Breast epithelium (tissue), 4 donors: ENCODE results near the gene FAM216B. TPM values are rescaled to one million over a fixed set of nuclear protein-coding genes. Genes with fewer than 3 reads are reported as not detected.

Source experiments
- DNase-seq, 2 donors: peaks; one replicate each; pipeline ENCODE4 v3.0.0-alpha.2; 2019; ENCODE audit warnings: low spot score in 2 of 2
- H3K27ac ChIP-seq, 2 donors: fragments of 200-600 bp; sonication (generic) in 1 of 2; one replicate each; pipeline ENCODE4 v1.5.1; 2016 to 2019; ENCODE audit warnings: mild to moderate bottlenecking in 1 of 2
- H3K27me3 ChIP-seq, 2 donors: fragments of 200-600 bp; sonication (generic) in 1 of 2; one replicate each; pipeline versions ENCODE4 v1.5.1 to v1.6.0; 2017 to 2019; ENCODE audit warnings: control low read depth in 1 of 2, mild to moderate bottlenecking in 1 of 2
- H3K36me3 ChIP-seq: fragments of 200-600 bp; one replicate; pipeline ENCODE4 v1.5.1; 2019
- H3K4me1 ChIP-seq, 2 donors: fragments of 200-600 bp; sonication (generic); one replicate each; pipeline ENCODE4 v1.5.1; 2016 to 2019; ENCODE audit warnings: control low read depth in 1 of 2
- H3K4me3 ChIP-seq, 3 donors: fragments of 200-600 bp; sonication (generic); 1 replicate in 2 of 3; 2 replicates in 1 of 3; pipeline ENCODE4 v1.5.1; 2016 to 2019; ENCODE audit warnings: mild to moderate bottlenecking in 3 of 3, moderate library complexity in 2 of 3
- H3K9me3 ChIP-seq, 2 donors: fragments of 200-600 bp; sonication (generic) in 1 of 2; one replicate each; pipeline ENCODE4 v1.5.1; 2016 to 2019; ENCODE audit warnings: control low read depth in 1 of 2
- POLR2A ChIP-seq: fragments of 450-650 bp; IDR thresholded peaks from one replicate; pipeline ENCODE4 v1.6.1; 2016; ENCODE audit warnings: antibody characterized with exemption, mild to moderate bottlenecking, moderate library complexity
- POLR2AphosphoS5 ChIP-seq, 3 donors: sonication (generic); formaldehyde crosslinking; IDR thresholded peaks; one replicate each; pipeline ENCODE4 v1.6.1; 2017; ENCODE audit warnings: antibody characterized with exemption in 3 of 3
- intact Hi-C: fragments of 100-400 bp; cut with DNase I; formaldehyde crosslinking; loops from one replicate; pipeline ENCODE4 v1.15.1; 2023; ENCODE audit warnings: low total_unique reads
- total RNA-seq, 3 donors: library from RNA; depleted of rRNA; stranded (reverse); fragments of >200 nt; gene quantifications; one replicate each; pipeline ENCODE4 v1.1.0, GENCODE V29; 2016
- TF ChIP-seq, protein P1 (sequence below), 3 donors: fragments of 450-650 bp; IDR thresholded peaks; one replicate each; pipeline ENCODE4 v1.5.1; 2016 to 2017; ENCODE audit warnings: antibody characterized with exemption in 3 of 3, mild to moderate bottlenecking in 3 of 3, moderate library complexity in 3 of 3

FAM216B gene
- total RNA-seq, 3 donors from 2014 or later = not detected

DNA sequence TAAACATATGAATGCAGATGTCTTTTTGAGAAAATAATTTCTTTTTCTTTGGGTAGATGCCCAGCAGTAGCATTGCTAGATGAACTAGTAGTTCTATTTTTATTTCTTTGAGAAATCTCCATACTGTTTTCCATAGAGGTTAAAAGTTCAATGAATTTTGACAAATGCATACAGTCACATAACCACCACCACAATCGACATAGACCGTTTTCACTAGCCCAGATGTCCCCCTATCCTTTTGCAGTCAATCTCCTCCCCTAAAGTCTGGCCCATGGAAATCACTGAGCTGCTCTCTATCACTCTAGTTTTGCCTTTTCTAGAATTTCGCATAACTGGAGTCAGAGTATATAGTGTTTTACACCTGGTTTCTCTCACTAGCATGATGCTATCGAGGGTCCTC is 10.8 kb downstream of the FAM216B start:
- TF ChIP-seq, protein P1, sequence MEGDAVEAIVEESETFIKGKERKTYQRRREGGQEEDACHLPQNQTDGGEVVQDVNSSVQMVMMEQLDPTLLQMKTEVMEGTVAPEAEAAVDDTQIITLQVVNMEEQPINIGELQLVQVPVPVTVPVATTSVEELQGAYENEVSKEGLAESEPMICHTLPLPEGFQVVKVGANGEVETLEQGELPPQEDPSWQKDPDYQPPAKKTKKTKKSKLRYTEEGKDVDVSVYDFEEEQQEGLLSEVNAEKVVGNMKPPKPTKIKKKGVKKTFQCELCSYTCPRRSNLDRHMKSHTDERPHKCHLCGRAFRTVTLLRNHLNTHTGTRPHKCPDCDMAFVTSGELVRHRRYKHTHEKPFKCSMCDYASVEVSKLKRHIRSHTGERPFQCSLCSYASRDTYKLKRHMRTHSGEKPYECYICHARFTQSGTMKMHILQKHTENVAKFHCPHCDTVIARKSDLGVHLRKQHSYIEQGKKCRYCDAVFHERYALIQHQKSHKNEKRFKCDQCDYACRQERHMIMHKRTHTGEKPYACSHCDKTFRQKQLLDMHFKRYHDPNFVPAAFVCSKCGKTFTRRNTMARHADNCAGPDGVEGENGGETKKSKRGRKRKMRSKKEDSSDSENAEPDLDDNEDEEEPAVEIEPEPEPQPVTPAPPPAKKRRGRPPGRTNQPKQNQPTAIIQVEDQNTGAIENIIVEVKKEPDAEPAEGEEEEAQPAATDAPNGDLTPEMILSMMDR (IDR thresholded peaks at IDR 0.05) = no peak
- TF ChIP-seq POLR2AphosphoS5 (IDR thresholded peaks at IDR 0.05) = no peak
- TF ChIP-seq POLR2A = no peak
- Histone ChIP-seq H3K4me1 (no peaks in the 10 kb centered on the region), H3K9me3 (no peaks in the 10 kb centered on the region), H3K27me3 (no peaks in the 10 kb centered on the region), H3K27ac (no peak overlapping the region), H3K36me3 (no peaks in the 10 kb centered on the region), H3K4me3 (no peak overlapping the region)
- no peak for DNase-seq
- intact Hi-C loops = no loop called here

DNA sequence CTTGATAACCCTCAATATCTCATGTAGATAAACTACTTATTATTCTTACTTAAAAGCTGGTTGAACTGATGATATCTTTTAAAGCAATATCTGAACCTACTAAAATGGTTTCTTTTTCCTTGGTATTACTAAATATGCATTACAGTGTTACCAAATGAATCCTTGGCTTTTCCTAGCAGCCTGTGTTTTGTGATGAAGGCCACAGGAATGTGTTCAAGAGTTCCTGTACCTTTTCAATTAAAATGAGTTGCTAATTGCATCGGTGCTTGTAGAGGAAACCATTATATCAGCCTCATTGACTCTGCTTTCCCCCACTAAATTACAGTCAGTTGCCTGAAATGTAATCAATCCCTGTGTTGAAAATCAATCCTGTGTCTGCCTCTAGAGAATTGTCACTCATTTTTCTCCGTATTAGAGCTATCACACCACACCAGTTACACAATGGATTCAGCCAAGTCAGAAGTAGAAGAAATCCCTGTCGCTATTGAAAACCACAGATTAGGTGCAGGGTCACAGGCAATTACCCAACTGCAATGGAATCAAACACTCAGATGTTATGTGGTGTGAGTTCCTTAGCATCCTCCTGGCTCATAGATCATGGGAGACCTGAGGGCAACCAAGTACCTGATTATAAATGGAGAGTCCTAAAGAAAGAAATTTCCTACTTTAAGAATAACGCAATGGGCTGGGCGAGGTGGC is 13.3 kb downstream of the FAM216B start:
- no peak for TF ChIP-seq POLR2A
- TF ChIP-seq, protein P1 (IDR thresholded peaks at IDR 0.05) = no peak
- no peak for TF ChIP-seq POLR2AphosphoS5 (IDR thresholded peaks at IDR 0.05)
- no peak overlapping the region for H3K27ac ChIP-seq
- no peak overlapping the region for H3K4me3 ChIP-seq
- DNase-seq = no peak
- no peaks in the 10 kb centered on the region for H3K27me3 ChIP-seq
- H3K36me3 ChIP-seq = no peaks in the 10 kb centered on the region
- H3K4me1 ChIP-seq = no peaks in the 10 kb centered on the region
- H3K9me3 ChIP-seq = no peaks in the 10 kb centered on the region
- intact Hi-C loops = no loop called here

DNA sequence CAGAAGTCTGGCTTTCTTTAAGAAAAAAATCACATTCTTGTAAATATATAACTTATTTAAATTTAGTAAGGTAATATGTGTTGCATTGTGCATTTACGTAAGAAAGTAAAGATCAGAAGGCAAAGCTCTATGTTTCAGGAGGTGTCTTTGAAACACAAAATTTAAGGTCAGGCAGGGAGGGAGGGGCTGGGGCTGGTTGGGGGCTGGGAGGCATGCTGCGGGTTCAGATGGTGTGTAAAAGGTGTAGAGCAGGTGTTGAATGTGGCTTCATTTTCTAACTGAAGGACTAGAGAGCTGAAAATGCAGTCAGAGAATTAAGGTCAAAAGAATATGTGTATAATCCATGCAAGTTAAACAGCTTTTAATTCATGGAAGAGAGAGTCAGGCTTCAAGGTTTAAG is 14.3 kb downstream of the FAM216B start:
- no peak for DNase-seq
- no peaks in the 10 kb centered on the region for H3K9me3 ChIP-seq
- intact Hi-C loops = no loop called here
- no peaks in the 10 kb centered on the region for H3K27me3 ChIP-seq
- H3K27ac ChIP-seq = no peak overlapping the region
- TF ChIP-seq, protein P1 (IDR thresholded peaks at IDR 0.05) = no peak
- TF ChIP-seq POLR2A = no peak
- TF ChIP-seq POLR2AphosphoS5 (IDR thresholded peaks at IDR 0.05) = no peak
- no peaks in the 10 kb centered on the region for H3K36me3 ChIP-seq
- H3K4me3 ChIP-seq = no peak overlapping the region
- H3K4me1 ChIP-seq = no peaks in the 10 kb centered on the region

DNA sequence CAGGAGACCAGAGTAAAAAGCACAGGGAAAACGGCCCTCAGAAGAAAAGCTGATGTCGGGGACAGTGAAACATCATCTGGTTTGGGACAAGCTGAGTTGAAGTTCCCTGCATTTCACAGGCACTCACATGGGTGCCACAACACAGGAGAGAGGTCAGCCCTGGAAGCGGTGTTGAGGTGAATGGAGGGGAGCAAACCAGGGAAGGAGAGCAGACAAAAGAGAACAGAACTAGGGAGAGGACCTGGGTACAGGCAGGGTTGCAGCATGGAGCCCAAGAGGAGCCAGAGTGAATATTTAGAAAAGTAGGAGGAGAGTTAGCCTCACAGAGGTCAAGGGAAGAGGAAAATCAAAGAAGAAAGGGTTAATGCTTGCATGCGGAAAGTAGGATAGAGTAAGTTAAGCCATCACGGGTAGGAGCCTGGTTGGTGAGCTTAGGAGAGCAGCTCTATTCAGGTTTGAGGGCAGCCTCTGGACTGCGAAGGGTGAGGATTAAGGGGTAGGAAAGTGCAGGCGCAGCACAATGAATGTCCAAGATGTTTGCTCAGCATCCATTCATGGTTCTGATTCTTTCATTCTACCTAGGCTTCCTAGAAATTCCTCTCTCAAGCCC is 15.5 kb downstream of the FAM216B start:
- H3K27me3 ChIP-seq = no peaks in the 10 kb centered on the region
- H3K9me3 ChIP-seq = no peaks in the 10 kb centered on the region
- H3K4me1 ChIP-seq = no peaks in the 10 kb centered on the region
- H3K27ac ChIP-seq = no peak overlapping the region
- no peak for TF ChIP-seq POLR2A
- TF ChIP-seq POLR2AphosphoS5 (IDR thresholded peaks at IDR 0.05) = no peak
- TF ChIP-seq, protein P1 (IDR thresholded peaks at IDR 0.05) = no peak
- intact Hi-C loops = no loop called here
- H3K36me3 ChIP-seq = no peaks in the 10 kb centered on the region
- no peak overlapping the region for H3K4me3 ChIP-seq
- DNase-seq = no peak

DNA sequence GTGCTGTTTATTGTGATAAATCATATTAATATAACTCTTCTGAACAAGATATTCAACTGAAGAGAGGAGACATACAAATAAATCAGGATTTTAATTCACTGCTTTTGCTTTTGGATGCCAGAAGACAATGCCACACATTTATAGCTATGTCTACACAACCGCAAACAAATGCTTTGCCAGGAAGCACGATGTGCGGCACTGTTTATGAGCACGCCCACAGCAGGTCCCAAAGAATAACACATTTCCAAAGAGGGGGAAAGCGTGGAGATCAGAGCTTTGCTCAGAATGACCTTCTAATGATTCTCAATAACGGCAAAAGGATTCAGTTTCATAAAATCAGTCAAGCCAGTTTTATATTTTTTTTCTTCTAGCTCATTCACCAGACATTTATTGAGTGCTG is 16.7 kb downstream of the FAM216B start:
- Histone ChIP-seq H3K4me3 (no peak overlapping the region), H3K9me3 (no peaks in the 10 kb centered on the region), H3K27me3 (no peaks in the 10 kb centered on the region), H3K36me3 (no peaks in the 10 kb centered on the region), H3K4me1 (no peaks in the 10 kb centered on the region), H3K27ac (no peak overlapping the region)
- TF ChIP-seq POLR2A (no peak), POLR2AphosphoS5 (IDR thresholded peaks at IDR 0.05) (no peak)
- TF ChIP-seq, protein P1 (IDR thresholded peaks at IDR 0.05) = no peak
- intact Hi-C loops = no loop called here
- no peak for DNase-seq
